ENCODE data around the gene ZNF618.

Gene ZNF618

DNA sequence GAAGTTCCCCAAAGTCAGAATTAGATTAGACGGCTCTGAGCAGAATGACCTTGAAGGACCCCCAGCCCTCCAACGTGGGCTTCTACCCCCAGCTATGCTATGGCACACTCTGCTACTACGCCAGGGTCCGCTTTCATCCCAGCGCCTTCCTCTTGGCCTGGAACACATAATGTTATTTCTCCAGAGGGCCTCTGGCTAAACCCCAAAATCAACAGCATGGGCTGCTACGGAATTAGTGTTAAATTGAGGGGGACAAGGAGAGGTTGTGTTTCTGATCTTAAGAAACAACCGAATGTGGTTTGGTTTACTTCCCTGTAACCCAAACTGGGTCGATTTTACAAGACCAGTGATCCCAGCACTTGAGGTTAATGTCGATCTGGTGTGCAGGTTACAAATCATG, 97.1 kb downstream of the ZNF618 start:
- intact Hi-C loops (cut with micrococcal nuclease), result no loop called here
- H3K4me1 Mint-ChIP-seq (ENCODE audit: low read depth), result peaks cover 16% of the 10 kb centered on the region
- no peak overlapping the region for H3K27ac Mint-ChIP-seq
- H3K36me3 Mint-ChIP-seq (ENCODE audit: low read depth), result no peaks in the 10 kb centered on the region
- H3K27me3 Mint-ChIP-seq, result no peaks in the 10 kb centered on the region
- no peak overlapping the region for H3K4me3 Mint-ChIP-seq
- peaks cover 9% of the 10 kb centered on the region for H3K9me3 Mint-ChIP-seq

DNA sequence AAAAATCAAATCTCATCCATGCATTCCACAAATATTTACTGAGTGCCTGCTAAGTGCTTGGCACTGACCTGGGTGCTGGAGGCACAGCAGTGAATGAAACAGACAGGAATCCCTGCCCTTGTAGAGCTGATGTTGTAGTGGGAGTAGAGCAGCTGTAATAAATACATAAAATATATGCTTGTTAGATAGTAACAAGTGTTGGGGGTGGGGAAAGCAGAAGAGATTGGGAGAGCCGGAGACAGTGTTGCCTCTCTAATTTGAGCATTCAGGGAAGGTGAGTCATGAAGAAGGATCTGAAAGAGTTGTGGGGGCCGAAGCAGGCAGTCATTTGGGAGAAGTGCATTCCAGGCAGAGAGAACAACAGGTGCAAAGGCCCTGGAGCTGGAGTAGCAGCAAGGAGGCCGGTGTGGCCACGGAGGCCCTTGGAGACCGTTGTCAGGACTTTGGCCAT, 97.9 kb downstream of the ZNF618 start:
- intact Hi-C loops (cut with micrococcal nuclease), result no loop called here
- Mint-ChIP-seq H3K36me3 (ENCODE audit: low read depth) (no peaks in the 10 kb centered on the region), H3K27ac (no peak overlapping the region), H3K27me3 (no peaks in the 10 kb centered on the region), H3K9me3 (peaks cover 8% of the 10 kb centered on the region), H3K4me3 (no peak overlapping the region), H3K4me1 (ENCODE audit: low read depth) (peaks cover 16% of the 10 kb centered on the region)

DNA sequence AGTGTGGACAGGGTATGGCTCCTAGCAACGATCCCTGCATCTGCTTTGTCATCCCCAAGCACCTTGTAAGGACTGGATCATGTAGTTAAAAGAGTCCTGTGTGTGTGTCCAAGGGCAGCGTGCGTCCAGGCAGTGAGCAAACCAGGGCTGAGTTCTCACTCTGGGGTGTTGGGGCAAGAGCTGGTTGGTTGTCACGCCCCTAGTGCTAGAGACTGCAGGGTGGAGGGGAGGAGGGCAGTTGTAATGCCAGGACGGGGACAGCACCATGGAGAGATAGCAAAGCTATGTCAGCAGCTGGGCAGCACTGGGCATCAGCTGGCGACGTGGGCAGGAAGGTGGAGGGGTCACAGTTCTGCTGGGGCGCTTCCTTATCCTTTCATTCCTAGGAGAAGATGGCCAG, 100.8 kb downstream of the ZNF618 start:
- intact Hi-C loops (cut with micrococcal nuclease), result no loop called here
- peaks cover 16% of the 10 kb centered on the region for H3K4me1 Mint-ChIP-seq (ENCODE audit: low read depth)
- no peaks in the 10 kb centered on the region for H3K9me3 Mint-ChIP-seq
- no peak overlapping the region for H3K27ac Mint-ChIP-seq
- no peak overlapping the region for H3K4me3 Mint-ChIP-seq
- no peaks in the 10 kb centered on the region for H3K36me3 Mint-ChIP-seq (ENCODE audit: low read depth)
- H3K27me3 Mint-ChIP-seq, result no peaks in the 10 kb centered on the region

DNA sequence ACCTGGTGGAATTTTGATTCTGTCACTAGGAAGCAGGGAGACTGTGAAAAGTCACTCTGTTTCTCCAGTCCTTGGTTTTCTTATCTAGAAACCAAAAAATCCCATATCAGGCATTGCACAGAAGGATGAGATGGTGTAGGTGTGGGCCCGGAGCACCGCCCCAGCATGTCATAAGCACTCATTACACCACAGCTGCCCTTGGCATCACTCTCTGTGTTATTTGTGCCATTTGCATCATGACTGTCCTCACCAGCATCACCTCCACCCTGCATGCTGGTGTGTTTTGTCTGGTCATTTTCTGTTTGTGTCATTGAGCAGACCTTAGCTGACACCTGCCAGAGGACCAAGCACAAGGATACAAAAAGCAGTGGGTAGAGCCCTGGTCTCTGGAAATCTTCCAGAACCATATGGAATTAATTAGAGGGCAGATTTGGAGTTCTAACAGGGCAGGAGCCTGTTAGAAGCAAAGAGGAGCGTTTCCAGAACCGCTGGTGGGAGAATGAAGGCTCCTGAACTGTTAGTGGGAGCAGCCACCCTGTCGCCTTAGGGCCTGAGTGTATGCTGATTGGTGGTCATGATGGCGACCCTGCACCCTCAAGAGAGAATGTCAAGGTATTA, 102.7 kb downstream of the ZNF618 start:
- intact Hi-C loops (cut with micrococcal nuclease), result no loop called here
- no peak overlapping the region for H3K4me3 Mint-ChIP-seq
- H3K27me3 Mint-ChIP-seq, result no peaks in the 10 kb centered on the region
- no peak overlapping the region for H3K27ac Mint-ChIP-seq
- no peaks in the 10 kb centered on the region for H3K9me3 Mint-ChIP-seq
- H3K4me1 Mint-ChIP-seq (ENCODE audit: low read depth), result peaks cover 15% of the 10 kb centered on the region
- H3K36me3 Mint-ChIP-seq (ENCODE audit: low read depth), result no peaks in the 10 kb centered on the region

DNA sequence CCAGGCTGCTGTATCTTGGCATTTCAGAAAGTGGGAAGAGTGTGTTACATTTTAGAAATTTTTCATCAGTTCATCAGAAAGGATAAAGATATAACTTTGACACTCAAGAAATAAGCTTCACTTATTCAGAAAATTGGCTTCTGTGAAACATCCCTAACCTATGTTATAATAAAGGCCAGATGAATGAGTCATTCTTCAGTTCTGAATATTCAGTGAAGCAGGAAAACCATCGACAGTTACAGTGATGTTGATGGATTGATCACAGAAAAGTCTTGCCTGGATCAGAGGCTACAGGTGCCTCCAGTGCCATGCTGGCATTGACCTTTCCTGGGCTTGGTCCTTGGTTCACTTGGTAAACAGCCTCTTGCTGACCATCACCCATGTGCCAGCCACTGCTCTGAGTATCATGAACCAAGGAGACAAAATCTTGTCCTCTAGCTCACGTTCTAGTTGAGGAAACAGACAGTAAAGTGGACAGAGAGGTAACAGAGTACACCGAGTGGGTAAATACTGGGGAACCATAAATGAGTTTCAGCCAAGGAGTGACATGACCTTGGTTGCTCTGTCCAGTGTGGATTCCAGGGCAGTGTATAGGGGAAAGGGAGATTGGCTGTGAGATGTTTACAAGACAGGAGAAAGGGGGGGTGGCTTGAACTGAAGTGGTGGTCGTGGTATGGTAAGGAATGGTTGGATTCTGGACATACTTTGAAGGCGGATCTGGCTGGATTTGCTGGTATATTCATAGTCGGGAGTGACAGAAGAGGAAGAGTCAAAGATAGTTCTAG, 103.4 kb downstream of the ZNF618 start:
- Mint-ChIP-seq H3K27me3 (no peaks in the 10 kb centered on the region), H3K4me1 (ENCODE audit: low read depth) (peaks cover 10% of the 10 kb centered on the region), H3K36me3 (ENCODE audit: low read depth) (no peaks in the 10 kb centered on the region), H3K4me3 (no peak overlapping the region), H3K9me3 (no peaks in the 10 kb centered on the region), H3K27ac (no peak overlapping the region)
- intact Hi-C loops (cut with micrococcal nuclease), result no loop called here

DNA sequence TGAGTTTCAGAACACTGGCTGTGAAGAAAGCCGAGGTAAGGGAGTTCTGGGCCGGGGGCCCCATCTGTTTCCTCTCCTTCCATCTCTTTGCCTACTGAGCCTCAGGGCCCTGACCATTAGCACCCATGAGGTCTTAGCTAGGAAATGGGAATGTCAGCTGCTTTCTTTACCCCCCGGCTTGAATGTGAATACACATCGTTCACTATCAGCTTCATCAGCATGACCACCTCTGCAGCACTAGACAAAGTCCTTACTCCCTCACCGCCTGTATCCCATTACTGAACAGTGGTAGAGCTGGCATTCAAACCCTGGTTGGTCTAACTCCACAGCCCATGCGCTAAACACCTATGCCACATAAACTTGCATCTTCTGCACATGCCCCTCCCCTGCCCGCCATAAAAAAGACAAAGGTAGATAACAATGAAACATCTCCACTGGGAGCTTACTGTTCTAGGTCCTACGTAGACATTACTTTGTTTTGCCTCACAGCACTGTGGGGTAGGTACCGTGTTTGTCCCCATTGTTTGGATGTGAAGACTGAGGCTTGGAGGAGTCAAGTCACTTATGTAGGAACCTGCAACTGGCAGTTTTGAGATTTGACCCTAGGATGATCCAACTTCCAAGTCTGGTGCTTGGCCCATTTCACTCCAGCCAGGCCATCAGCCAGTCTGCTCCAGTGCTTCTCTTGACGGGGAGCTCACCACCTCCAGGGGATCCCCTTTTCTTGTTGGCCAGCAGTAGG, 108.7 kb downstream of the ZNF618 start:
- intact Hi-C loops (cut with micrococcal nuclease), result no loop called here
- Mint-ChIP-seq H3K36me3 (ENCODE audit: low read depth) (peaks cover 8% of the 10 kb centered on the region), H3K27me3 (no peaks in the 10 kb centered on the region), H3K4me1 (ENCODE audit: low read depth) (no peaks in the 10 kb centered on the region), H3K4me3 (no peak overlapping the region), H3K9me3 (no peaks in the 10 kb centered on the region), H3K27ac (no peak overlapping the region)

DNA sequence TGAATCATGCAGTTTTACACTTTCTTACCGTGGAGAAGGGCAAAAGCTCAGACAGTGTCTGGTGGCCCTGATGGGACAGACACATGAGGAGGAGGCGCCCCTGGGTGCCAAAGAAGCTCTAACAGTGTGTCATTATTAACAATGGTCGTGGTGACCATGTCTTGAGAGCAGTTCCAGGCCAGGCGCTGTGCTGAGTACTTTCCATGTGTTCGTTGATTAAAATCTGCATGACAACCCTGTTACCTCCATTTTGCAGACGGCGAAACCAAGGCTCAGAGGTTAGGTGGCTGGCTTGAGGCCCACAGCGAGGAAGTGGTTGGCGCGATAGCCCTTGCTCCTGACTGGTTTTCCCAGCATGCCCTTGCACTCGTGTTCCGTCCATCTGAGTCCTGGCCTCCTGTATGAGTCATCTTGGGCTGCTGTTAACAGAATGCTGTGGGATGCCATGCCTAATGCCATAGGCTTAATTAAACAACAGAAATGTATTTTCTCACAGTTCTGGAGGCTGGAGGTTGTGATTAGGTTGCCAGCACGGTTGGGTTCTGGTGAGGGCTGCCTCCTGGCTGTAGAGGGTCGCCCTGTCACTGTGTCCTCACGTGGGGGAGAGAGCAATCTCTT, 110.0 kb downstream of the ZNF618 start:
- H3K4me3 Mint-ChIP-seq, result no peak overlapping the region
- intact Hi-C loops (cut with micrococcal nuclease), result no loop called here
- no peaks in the 10 kb centered on the region for H3K9me3 Mint-ChIP-seq
- H3K27ac Mint-ChIP-seq, result no peak overlapping the region
- peaks cover 13% of the 10 kb centered on the region for H3K36me3 Mint-ChIP-seq (ENCODE audit: low read depth)
- no peaks in the 10 kb centered on the region for H3K4me1 Mint-ChIP-seq (ENCODE audit: low read depth)
- H3K27me3 Mint-ChIP-seq, result no peaks in the 10 kb centered on the region

DNA sequence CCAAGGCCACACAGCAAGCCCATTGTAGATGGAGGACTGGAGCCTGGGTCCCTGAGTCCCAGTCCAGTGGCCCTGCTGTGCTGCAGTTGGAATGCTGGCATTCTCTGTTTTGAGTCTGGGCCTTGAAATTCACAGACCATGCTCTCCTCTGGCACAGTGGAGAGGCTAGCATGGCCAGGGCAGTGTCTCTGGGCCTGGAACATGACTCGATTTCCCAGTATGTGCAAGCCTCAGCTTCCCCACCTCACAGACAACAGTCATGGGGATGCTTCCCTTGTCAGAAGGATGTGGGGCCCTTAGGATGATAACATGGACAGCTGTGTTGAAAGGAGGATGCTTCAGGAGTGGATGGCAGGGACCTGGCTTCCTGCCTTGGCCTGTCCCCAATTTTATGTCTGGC, 110.8 kb downstream of the ZNF618 start:
- H3K36me3 Mint-ChIP-seq (ENCODE audit: low read depth), result peaks cover 13% of the 10 kb centered on the region
- no peaks in the 10 kb centered on the region for H3K9me3 Mint-ChIP-seq
- no peak overlapping the region for H3K4me3 Mint-ChIP-seq
- no peak overlapping the region for H3K27ac Mint-ChIP-seq
- H3K4me1 Mint-ChIP-seq (ENCODE audit: low read depth), result peaks cover 4% of the 10 kb centered on the region
- intact Hi-C loops (cut with micrococcal nuclease), result no loop called here
- H3K27me3 Mint-ChIP-seq, result no peaks in the 10 kb centered on the region

DNA sequence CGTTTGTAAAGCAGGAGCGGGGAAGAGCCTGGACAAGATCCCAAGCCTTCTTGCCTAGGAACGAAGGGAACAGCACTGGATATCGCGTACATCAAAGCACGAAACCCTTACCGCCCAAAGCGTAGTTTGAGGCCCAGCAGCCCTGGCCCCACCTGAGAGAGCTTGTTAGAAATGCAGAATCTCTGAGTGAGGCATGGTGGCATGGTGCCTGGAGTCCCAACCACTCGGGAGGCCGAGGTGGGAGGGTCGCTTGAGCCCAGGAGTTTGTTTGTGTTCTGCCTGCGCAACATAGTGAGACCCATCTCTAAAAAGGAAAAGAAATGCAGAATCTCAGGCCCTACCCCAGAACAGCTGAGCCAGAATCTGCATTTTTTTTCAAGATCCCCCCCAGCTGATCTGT, 111.4 kb downstream of the ZNF618 start:
- Mint-ChIP-seq H3K27me3 (no peaks in the 10 kb centered on the region), H3K9me3 (no peaks in the 10 kb centered on the region), H3K36me3 (ENCODE audit: low read depth) (peaks cover 13% of the 10 kb centered on the region), H3K4me3 (no peak overlapping the region), H3K27ac (no peak overlapping the region), H3K4me1 (ENCODE audit: low read depth) (peaks cover 10% of the 10 kb centered on the region)
- intact Hi-C loops (cut with micrococcal nuclease), result no loop called here

DNA sequence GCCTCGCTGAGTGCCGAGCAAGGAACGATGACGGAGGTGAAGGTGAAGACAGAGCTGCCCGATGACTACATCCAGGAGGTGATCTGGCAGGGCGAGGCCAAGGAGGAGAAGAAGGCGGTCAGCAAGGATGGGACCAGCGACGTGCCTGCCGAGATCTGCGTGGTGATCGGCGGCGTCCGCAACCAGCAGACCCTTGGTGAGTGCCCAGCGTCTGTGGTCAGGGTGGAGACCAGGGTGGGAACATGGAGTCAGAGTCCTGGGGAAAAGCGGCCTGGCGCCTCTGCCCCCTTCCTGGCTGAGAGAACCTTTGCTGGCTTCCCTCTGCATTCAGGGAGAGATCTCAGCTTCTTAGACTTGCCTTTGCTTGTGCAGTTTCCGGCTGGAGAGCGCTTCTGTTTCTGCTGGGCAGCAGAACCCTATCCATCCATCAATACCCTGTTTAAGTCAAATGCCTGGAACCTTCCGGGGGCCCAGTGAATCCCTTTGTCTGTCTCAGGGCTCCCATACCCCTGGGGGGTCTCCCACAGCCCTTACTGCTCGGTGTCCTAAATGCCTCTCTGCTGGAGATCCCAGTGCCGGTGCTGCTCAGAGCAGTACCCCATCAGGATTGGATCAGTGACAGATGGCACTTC, 112.4 kb downstream of the ZNF618 start:
- H3K27ac Mint-ChIP-seq, result no peak overlapping the region
- no peak overlapping the region for H3K4me3 Mint-ChIP-seq
- intact Hi-C loops (cut with micrococcal nuclease), result no loop called here
- no peaks in the 10 kb centered on the region for H3K9me3 Mint-ChIP-seq
- peaks cover 13% of the 10 kb centered on the region for H3K36me3 Mint-ChIP-seq (ENCODE audit: low read depth)
- peaks cover 20% of the 10 kb centered on the region for H3K4me1 Mint-ChIP-seq (ENCODE audit: low read depth)
- H3K27me3 Mint-ChIP-seq, result no peaks in the 10 kb centered on the region

DNA sequence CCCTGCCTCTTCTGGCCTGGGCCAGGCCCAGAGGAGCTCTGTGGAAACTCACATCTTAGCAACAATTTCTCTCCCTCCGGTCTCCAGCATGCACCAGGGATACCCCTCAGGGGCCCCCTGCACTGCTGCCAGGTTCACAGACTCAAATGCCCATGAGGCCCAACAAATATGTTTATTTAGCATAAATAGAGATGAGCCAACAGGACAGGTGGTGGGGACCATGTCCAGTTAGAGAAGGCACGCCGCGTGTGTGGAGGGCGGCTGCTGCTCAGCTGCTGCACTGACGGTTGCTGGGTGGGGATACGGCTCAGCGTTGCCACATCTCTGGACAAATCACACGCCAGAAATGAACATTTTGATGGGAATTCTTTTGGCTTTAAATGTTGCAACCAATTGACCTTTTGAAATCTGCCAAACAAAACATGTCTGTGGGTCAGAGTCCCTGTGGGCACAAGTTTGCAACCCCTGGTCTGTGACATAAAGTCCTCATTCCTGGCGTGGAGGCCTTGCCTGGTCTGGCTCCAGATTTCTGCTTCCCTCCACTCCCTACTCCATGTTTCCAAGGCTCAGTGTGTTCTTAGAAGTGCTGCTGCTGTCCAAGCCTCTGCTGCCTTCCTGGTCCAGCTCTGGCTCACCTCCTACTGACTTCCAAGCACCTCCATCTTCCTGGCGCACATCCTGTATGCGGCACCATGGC, 113.1 kb downstream of the ZNF618 start:
- intact Hi-C loops (cut with micrococcal nuclease), result no loop called here

DNA sequence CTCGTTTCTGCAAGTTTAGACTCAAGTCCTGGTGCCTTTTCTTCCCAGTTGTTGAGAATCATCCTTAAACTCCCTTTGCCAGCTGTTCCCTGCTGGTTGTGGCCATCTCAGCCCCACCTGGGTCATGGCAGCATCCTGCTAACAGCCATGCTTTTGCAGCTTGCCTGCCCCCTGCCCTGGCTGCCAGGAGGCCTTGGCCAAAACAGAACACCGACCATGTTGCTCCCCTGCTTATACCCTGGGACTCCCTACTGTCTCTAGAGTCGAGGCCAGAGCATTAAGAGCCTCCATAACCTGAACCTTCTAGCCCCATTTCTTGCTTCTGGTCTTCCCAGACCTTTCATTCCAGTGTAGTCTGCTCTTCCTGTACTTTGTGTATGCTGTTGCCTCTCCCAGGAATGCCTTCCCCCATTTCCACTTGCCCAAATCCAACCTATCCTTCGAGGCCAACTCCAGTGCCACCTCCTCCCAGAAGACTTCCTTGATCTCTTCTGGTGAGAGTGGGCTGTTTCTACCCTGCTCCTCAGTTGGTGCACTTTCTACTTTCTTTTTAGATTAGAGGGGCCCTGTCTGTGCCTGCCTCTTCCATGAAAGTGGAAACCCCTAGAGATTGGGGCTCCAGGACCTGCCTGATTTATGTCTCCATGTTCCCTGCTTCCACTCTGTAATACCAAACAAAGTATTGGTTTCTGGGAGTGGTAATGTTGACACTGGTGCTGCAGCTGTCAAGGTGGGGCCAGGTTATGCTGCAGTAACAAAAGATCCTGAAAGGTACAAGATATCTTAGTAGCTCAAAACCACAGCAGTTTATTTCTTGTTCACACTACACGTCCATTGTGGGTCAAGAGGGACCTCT, 113.8 kb downstream of the ZNF618 start:
- peak overlapping the region; percentile 3 for H3K27ac Mint-ChIP-seq
- no peak overlapping the region for H3K4me3 Mint-ChIP-seq
- peaks cover 13% of the 10 kb centered on the region for H3K36me3 Mint-ChIP-seq (ENCODE audit: low read depth)
- H3K4me1 Mint-ChIP-seq (ENCODE audit: low read depth), result peaks cover 28% of the 10 kb centered on the region
- H3K9me3 Mint-ChIP-seq, result no peaks in the 10 kb centered on the region
- peaks cover 4% of the 10 kb centered on the region for H3K27me3 Mint-ChIP-seq
- intact Hi-C loops (cut with micrococcal nuclease), result no loop called here

More for the DNA sequence above, 113.1 kb downstream of the ZNF618 start:
- Mint-ChIP-seq H3K36me3 (ENCODE audit: low read depth) (peaks cover 13% of the 10 kb centered on the region), H3K27me3 (peaks cover 4% of the 10 kb centered on the region), H3K4me3 (no peak overlapping the region), H3K9me3 (no peaks in the 10 kb centered on the region), H3K27ac (no peak overlapping the region), H3K4me1 (ENCODE audit: low read depth) (peaks cover 26% of the 10 kb centered on the region)

DNA sequence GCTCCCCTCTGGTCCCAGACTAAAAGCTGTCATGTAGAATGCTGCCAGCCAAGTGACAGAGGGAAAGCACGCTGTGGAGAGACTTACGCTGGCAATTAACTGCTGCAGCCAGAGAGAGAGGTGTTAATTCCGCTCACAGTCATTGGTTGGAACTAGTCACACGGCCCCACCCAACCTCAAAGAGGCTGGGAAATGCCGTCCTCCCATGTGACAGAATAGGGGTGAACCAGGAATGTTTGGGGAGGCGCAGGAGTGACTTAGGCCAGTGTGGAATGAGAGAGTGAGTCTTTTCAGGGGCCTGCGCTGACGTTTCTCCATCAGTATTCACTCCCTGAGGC, 114.4 kb downstream of the ZNF618 start:
- H3K4me1 Mint-ChIP-seq (ENCODE audit: low read depth), result peaks cover 28% of the 10 kb centered on the region
- no peak overlapping the region for H3K4me3 Mint-ChIP-seq
- no peak overlapping the region for H3K27ac Mint-ChIP-seq
- peaks cover 4% of the 10 kb centered on the region for H3K27me3 Mint-ChIP-seq
- intact Hi-C loops (cut with micrococcal nuclease), result no loop called here
- no peaks in the 10 kb centered on the region for H3K9me3 Mint-ChIP-seq
- peaks cover 13% of the 10 kb centered on the region for H3K36me3 Mint-ChIP-seq (ENCODE audit: low read depth)

Measured in dendritic cell treated with granulocyte-macrophage colony-stimulating factor and Interleukin-4, amounts not matched to agents 40 ng/mL and 50 ng/mL, for 4 days (primary cell).